Measurements from ENCODE around the gene EXOC3. TPM values are rescaled to one million over a fixed set of nuclear protein-coding genes. Genes with fewer than 3 reads are reported as not detected.
"Not testable (repeated sequence)": the region's sequence is repeated elsewhere in the genome, so short reads cannot be mapped to it uniquely, and the experiment has no call there.

The EXOC3 gene
- total RNA-seq, 1 donor from 2014 or later, result 67.8 TPM

DNA sequence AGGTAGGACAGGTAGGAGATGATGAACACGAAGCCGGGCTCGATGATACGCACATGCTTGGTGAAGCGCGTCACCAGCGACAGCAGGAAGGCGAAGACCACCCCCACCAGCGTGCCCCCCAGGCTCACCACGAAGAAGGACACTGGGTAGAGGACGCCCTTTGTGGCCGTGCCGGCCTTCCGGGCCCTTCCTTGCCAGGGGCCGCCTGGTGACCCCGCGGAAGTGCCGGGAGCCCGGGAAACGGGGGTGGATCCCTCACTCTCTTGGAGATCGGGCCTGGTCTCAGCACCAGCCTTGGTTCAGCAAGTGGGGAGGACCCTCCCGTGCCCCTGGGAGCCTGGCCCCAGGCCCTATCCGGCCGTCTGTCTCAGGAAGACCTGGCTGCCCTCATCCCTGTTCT is 41.6 kb downstream of the EXOC3 start:
- DNase-seq (ENCODE audit: low read depth), result no peak

DNA sequence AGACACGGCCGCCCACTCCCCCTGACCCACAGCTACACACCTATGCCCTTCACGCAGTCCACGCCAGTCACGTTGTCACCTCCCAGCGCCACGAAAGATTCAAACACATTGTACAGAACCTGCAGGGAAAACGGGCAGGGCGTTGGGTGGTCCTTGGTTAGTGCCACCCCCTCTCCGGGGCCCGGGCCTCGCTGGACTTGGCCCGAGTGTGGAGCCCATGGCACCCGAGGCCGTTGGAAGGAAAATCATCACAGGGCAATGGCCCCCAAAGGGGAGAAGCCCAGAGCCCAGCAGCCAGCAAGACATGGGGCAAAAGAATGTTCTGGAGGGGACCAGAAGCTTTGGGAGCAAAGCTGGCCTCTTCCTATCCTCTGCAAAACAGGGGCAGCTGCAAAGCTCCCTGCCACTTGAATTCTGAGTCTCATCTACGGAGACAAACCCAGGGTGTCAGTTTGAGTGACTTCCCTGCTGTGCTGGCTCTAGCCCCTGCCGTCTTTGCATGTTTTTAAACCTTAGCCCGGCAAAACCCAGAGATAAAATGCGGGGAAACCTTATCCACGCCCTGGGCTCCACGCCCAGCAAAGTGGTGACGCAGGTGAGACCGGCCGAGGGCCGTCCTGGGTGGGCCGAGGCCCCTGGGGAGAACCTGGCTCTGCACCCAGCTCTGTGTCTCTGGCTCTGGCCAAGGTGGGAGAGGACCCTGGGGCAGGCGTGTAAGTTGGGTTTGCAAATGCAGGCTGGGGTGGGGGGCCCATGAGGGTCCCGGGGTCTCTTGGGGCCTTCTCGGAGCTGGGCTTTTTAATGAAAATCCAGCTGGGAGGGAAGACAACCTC is 42.4 kb downstream of the EXOC3 start:
- DNase-seq (ENCODE audit: low read depth), result no peak

DNA sequence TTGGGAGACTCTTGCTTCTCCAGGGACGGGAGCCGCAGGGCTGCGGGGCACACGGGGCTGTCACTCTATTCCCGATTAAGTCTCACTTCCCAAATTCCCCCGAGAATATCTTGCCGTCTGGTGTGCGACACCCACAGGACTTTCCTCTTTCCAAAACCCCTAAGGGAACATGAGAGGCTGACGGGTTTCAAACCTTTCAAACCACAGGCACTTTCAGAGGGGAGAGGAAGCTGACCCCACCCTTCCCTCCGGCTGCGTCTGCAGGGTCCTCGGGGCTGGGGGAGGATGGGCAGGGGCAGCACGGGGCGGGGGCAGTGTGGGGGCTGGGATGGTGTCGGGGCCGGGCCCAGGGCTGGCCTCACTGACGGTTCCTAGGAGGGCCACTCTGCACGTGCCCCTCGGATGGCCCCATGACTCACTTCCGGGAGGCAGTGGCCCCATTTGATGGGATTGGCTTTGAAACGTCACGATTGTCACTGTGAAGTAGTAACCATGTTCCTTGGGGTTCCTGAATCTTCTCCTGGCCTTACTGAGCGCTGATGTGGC is 43.0 kb downstream of the EXOC3 start:
- no peak for DNase-seq (ENCODE audit: low read depth)

DNA sequence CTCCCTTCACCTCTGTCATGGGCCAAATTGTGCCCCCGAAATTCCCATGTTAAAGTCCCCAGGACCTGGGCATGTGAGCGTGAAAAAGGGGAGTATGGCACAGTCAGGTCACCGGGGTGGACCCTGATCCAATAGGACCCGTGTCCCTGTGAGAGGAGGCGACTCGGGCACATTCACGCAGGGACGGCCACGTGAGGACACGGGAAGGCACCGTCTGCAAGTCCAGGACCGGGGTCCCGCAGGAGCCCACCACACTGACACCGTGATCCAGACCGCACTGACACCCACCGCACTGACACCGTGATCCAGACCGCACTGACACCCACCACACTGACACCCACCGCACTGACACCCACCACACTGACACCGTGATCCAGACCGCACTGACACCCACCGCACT is 43.6 kb downstream of the EXOC3 start:
- not testable (repeated sequence) for DNase-seq (ENCODE audit: low read depth)

DNA sequence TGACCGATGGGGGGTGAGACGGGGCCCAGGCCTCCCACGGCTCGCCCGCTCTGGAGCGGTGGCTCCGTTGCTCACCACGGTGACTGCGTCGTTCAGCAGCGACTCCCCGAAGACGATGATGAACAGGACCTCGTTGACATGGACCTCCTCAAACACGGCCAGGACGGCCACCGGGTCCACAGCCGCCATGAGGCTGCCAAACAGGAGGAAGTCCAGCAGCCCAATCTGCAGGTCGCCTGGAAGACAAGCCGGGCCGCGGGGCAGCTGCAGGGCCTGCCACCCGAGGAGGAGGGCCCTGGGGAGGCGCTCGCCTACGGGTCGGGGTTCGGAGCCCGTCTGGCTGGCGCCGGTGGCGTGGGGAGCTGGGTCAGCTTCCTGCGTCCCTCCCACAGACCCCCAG is 45.3 kb downstream of the EXOC3 start:
- no peak for DNase-seq (ENCODE audit: low read depth)

DNA sequence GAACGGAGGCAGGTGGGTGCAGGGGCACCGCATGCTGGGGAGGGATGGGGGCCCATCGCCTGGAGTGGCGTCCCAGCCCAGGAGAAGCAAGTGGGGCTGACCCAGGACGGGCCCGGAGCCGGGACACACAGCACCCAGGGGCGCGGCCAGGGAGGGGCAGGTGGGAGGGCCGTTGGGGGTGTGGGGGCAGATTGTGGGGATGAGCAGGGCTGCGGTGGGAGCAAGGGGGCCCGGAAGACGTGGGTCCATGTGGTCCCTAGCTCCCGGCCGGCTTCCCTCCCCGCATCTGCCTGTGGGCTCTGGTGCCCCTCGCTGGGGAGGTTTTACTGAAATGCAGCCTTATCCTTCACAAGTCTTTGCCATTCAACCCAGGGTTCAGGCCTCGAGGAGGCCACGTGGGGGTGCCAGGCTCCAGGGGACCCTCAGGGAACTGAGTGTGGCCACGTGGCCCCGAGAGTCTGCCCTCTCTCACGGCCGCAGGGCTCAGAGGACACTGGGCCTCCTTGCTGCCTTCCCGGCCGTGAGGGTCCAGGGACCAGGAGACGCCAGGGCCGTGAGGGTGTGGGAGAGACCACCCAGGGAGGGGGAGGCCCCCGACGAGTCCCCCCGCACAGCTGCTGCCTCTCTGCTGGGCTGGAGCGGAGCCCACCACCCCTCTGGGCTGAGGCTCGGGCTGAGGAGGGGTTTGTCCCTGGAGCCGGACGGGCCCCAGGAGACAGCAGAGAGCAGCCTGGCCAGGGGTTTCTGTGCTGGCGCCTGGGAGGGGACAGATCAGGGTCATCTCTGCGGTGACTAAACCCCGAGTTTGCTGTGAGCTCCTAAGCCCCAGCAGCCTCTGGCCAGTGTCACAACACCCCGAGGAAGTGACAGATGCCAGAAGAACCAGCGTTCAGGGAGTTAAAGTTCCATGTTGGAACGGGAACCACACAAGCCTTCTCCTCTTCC is 46.0 kb downstream of the EXOC3 start:
- DNase-seq (ENCODE audit: low read depth), result no peak

DNA sequence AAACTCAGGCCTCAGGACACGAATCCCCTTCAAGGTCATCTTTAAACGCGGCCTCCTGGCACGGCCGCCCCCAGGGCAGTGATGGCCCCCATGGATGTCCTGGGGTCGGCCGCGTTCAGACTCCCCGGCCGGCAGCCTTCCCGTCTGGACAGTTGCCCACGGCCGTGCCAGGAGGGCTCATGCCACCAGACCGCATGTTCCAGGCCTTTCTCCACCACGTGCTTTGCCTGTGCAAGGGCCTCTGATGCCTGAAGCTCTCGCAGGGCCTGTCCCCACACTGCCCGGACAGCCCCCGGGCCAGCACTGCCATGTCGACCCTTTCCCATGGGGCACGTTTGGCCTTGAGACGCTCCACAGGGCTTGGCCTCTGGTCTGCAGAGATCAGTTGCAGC is 46.7 kb downstream of the EXOC3 start:
- no peak for DNase-seq (ENCODE audit: low read depth)

DNA sequence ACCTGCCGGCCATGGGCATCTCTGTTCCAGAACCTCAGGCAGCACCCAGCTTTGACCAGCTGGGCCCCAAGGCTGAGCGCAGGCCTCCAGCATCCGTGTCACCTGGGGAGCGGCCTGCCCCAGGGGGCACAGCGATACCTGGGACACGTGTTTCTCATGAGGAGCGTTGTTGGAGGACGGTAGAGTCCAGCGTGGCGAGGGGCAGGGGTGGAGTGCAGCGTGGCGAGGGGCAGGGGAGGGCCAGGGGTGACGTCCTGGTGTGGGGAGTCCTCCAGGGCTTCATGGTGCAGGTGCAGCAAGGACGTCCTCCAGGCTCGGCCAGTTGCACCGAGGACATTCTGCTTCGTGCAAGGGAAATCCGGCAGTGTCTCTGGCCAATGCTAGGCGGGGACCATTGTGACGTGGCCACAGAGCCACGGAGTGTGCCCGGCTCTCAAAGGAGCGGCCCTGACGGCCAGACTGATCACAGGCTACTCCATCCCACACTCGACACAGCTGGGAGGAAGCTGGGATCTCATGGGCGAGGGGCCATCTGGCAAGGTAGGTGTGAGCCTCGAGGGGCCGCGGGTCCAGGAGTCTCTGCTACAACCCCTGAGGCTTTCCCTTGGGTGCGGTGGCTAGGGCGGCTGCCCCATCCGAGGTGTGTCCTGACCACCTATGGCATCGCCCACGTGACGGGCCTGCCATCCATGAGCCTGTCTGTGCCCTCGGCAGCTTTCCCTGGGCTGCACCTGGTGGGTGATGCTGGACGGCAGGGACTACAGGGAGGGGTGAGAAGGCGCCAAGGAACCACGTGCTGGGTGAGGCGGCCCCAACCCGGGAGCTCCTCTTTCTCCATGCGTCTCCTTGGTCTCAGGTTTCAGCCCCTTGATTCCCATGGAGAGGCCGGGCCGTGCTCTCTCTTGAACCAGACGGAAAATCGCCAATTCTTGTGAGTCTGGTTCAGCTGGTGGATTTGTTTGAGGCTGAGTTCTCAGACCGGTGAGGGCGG is 47.4 kb downstream of the EXOC3 start:
- DNase-seq (ENCODE audit: low read depth), result no peak

DNA sequence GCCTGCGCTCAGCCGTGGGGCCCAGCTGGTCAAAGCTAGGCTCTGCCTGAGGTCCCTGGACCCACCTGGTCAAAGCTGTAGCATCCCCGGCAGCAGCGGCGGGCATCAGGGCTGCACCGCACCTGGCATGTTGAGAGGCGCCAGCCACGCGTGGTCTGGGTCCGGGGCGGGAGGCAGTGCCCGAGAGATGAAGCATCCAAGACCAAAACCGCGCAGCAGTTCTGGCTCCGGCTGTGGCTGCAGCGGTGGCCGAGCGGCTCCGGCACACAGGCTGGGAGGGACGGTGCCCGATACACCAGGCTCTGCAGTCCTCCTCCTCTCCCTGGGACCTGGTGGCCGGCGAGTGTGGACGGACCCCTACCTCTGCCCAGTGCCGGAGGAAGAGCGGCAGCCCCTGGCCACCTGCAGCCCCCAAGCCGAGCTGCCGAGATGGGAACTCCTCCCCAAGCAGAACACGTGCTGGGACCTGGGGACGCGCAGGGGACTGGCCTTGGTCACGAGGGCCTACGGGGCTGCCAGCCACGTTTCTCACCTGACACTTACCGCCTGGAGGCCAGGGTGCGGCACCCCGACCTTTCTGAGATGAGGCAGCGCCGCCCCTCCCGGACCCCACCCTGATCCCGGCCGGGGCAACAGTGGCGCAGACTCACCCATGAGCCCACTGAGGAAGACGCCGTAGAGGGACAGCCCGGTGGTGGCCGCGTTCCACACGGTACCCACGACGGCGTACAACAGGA is 48.3 kb downstream of the EXOC3 start:
- DNase-seq (ENCODE audit: low read depth), result no peak

DNA sequence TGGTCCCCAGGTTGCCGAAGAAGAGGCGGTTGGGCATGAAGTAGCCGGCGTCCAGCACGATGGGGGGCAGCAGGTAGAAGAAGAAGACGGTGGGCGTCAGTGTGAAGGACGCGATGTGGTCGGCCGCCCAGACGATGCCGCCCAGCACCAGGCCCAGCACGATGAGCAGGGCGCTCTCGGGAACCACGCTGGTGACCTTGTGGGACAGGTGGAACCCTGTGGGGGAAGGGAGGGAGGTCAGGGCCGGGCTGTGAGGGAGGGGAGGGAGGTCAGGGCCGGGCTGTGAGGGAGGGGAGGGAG is 48.8 kb downstream of the EXOC3 start:
- no peak for DNase-seq (ENCODE audit: low read depth)

DNA sequence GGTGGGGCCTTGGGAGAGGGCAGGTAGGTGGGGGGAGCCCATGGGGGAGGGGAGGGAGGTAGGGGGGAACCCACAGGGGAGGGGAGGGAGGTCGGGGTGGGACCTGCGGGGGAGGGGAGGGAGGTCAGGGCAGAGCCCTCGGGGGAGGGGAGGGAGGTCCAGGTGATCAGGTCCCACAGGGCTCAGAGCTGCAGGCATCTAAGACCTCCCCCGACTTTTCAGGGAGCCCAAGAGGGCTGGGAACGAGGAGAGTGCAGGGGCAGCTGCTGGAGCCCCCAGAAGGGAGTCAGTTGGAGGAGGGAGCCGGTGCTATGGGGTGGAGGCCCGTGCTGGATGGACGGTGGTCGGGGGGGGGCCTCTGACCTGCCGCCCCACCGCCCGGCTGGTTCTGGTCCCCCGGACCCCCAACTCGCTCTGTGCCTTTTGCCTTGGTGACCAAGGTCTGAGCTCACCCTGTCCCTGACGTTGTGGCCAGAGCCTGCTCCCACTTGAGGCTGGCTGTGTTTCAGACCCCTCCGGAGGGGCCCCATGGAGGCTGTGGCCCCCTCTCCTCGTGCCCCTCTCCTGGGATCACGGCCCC is 49.4 kb downstream of the EXOC3 start:
- no peak for DNase-seq (ENCODE audit: low read depth)

DNA sequence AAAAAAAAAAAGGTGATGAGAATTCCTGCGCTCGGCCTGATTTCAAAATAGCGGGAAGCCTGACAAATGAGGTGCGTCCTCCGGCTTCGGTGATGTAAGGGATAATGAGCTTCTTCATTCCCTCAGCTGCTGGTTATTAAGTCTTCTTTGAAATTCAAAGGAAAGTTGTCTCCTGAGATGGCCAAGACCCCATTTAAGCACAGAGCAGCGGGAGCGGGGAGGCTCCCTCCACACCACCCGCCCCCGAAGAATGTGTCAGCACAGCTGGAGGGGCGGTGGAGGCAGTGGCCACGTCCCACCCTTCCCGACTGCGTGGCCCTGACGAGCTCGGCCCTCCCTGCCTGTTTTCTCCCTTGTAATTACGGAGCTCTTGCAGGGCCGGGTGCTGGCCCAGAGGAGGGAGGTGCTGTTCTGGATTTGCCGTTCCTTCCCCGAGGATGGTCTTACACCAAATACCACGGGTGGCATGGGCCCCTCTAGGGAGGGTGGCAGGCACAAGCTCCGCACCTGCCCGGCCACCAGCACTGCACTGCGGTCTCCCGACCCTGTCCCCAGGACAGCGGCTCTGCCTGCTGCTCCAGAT is 50.2 kb downstream of the EXOC3 start:
- no peak for DNase-seq (ENCODE audit: low read depth)

DNA sequence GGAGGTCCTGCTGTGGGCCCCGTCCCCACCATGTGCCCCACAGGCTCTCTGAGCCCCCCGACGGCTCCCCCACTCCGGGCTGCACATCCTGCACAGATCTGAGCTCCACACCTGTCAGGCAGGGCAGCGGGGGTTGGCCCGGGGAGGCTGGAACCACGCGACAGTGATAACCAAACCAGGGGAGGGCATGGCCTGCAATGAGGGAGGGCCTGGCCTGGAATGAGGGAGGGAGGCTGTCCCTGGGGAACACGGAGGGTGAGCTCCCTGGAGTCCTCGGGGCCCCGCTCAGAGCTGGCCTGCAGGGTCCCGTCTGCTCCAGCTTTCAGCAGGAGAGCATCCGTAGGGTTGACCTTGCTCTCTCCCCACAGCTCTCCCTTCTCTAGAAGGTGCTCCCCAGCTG is 50.8 kb downstream of the EXOC3 start:
- no peak for DNase-seq (ENCODE audit: low read depth)

DNA sequence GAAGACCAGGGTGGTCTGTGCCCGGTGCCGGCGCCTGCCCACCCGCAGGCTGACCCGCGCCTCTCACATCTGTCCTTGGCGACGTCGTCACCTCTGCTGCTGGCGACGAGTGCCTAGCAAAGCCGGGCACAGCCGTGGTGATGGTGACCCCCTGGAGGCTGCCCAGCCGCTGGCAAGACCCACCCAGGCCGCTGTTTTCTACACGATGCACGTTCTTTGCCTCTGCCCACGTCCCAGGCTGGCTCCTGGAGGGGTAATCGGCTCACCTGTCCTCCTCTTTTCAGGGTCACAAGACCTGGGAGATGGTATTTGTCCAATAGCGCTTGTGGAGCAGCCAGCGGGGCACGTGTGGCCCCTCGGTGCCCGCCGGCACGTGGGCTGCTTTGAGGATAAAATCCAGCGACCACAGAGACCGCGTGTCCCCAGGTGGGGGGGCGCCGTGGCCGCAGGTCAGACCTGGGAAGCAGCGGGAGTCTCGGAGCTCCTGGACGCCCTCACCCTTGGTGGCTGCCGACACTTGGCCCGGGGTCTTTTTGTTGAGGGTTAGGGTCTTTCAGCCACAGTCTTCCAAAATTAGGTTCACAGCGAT is 51.8 kb downstream of the EXOC3 start:
- no peak for DNase-seq (ENCODE audit: low read depth)

DNA sequence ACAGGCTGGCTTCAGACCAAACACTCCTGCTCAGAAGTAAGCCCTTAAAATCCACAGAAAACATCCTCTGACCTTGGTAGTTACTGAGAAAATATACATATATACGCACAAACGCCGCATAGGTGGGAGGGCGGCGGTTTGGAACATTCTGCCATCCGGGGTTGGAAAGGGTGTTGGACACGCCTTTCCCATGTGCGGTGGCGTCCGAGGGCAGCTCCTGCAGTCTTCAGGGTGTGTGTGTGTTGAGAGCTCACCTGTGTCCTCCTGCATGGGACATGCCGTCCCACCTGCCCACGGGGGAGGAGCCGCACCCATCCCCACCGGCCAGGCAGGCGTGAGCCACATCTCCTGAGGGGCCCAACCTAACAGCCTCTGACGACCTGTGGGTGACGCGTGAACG is 53.1 kb downstream of the EXOC3 start:
- DNase-seq (ENCODE audit: low read depth), result no peak

DNA sequence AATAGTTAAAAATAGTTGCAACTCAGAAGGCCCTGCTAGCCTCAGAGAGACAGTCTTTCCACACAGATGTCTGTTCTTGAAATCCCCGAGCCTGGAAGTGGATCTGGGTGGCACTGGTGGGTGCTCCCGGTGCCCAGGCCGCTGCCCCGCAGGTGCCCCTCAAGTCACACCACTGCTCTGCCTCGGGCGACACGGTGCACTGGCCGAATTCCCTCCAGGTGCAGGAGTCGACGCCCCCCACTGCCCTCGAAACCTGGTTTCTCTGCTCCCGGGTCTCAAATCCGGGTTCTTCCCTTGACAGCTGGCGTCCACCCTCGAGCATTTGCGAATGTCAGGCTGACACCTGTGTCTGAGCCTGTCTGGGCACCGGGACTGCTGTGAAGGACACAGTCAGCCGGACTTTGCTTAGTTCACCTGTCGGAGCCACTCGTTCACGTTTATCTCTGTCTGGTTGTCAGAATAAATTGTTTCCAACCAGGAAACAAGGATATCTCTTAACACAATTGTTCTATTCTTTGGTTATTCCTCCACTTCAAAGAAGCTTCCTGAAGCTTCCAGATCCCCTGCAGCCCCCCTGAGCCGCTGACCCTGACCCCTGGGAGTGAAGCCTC is 54.2 kb downstream of the EXOC3 start:
- no peak for DNase-seq (ENCODE audit: low read depth)

DNA sequence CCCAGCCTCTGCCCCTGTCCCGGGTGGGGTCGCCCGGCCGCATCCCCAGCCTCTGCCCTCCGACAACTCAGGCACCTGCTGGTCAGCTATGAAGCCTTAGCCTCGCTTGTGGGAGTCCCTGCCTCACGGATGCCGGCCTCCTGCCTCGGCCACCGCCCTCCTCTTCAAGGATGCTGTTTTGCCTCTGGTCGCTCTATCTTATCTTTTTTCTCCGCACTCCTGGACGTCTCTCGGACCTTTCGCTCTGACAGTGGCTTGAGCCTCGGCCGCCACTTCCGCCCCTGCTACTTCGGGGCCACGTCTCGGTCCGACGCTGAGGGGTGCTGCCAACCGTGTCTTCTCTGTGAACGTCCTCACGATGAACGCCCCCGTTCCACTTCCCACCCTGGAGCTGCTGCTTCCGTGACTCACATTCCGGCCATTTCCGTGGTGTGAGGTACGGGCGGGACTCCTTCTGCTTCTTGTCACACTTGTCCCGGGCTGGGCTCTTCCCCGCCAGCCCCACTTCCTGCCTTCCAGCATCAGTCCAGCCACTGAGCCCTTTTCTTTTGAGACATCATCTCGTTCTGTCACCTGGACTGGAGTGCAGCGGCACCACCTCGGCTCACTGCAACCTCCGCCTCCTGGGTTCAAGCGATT is 55.0 kb downstream of the EXOC3 start:
- no peak for DNase-seq (ENCODE audit: low read depth)

Data from myocyte (in vitro differentiated cells).